Liver (tissue), 9 donors: ENCODE data around the gene ECI2. TPM values are rescaled to one million over a fixed set of nuclear protein-coding genes. Genes with fewer than 3 reads are reported as not detected.

Experiments used
- DNase-seq: peaks from one replicate; pipeline ENCODE4 v3.0.0-alpha.2; 2017; ENCODE audit warnings: low spot score
- H3K27ac ChIP-seq, 2 donors: one replicate each; pipeline ENCODE4 v1.7.0; 2013; ENCODE audit warnings: inconsistent platforms in 2 of 2, low read length in 2 of 2, control low read depth in 1 of 2, low read depth in 1 of 2, mild to moderate bottlenecking in 1 of 2
- H3K27me3 ChIP-seq, 4 donors: one replicate each; pipeline versions ENCODE4 v1.6.1 to v1.7.0; 2013; ENCODE audit warnings: low read length in 3 of 4, inconsistent platforms in 1 of 4, mild to moderate bottlenecking in 1 of 4, moderate library complexity in 1 of 4; ENCODE audit not compliant: control insufficient read depth in 4 of 4, insufficient read depth in 4 of 4
- H3K36me3 ChIP-seq, 4 donors: one replicate each; pipeline versions ENCODE4 v1.6.1 to v1.7.0; 2013; ENCODE audit warnings: low read length in 3 of 4, mild to moderate bottlenecking in 3 of 4, low read depth in 1 of 4, moderate library complexity in 1 of 4; ENCODE audit not compliant: control insufficient read depth in 4 of 4, insufficient read depth in 3 of 4
- H3K4me1 ChIP-seq, 4 donors: one replicate each; pipeline versions ENCODE4 v1.6.1 to v1.7.0; 2013; ENCODE audit warnings: low read length in 3 of 4, mild to moderate bottlenecking in 3 of 4, moderate library complexity in 1 of 4; ENCODE audit not compliant: control insufficient read depth in 4 of 4, insufficient read depth in 4 of 4
- H3K4me3 ChIP-seq, 3 donors: one replicate each; pipeline versions ENCODE4 v1.6.1 to v1.7.0; 2013; ENCODE audit warnings: low read length in 3 of 3, control low read depth in 1 of 3, low read depth in 1 of 3, mild to moderate bottlenecking in 1 of 3
- H3K9ac ChIP-seq, 2 donors: one replicate each; pipeline ENCODE4 v1.7.0; 2013; ENCODE audit warnings: low read length in 2 of 2, mild to moderate bottlenecking in 2 of 2, moderate library complexity in 2 of 2, control low read depth in 1 of 2, low read depth in 1 of 2
- H3K9me3 ChIP-seq, 4 donors: one replicate each; pipeline versions ENCODE4 v1.6.1 to v1.7.0; 2013; ENCODE audit warnings: low read length in 3 of 4; ENCODE audit not compliant: control insufficient read depth in 4 of 4
- EGR1 ChIP-seq, 2 donors: IDR thresholded peaks; 2 replicates each; pipeline ENCODE4 v1.6.1; 2016 to 2018; ENCODE audit warnings: antibody characterized with exemption in 2 of 2, low read depth in 2 of 2
- FOXA1 ChIP-seq: IDR thresholded peaks from 2 replicates; pipeline ENCODE4 v1.6.1; 2016; ENCODE audit warnings: antibody characterized with exemption
- FOXA2 ChIP-seq: IDR thresholded peaks from 2 replicates; pipeline ENCODE4 v1.6.1; 2016; ENCODE audit warnings: antibody characterized with exemption
- GABPA ChIP-seq, 2 donors: IDR thresholded peaks in 1 of 2; conservative IDR thresholded peaks in 1 of 2; 2 replicates each; pipeline ENCODE4 v1.6.1; 2016; ENCODE audit warnings: antibody characterized with exemption in 2 of 2, mild to moderate bottlenecking in 1 of 2, moderate library complexity in 1 of 2
- HNF4A ChIP-seq, 2 donors: conservative IDR thresholded peaks; 2 replicates each; pipeline ENCODE4 v1.6.1; 2016; ENCODE audit warnings: antibody characterized with exemption in 2 of 2, mild to moderate bottlenecking in 2 of 2
- HNF4G ChIP-seq: IDR thresholded peaks from 2 replicates; pipeline ENCODE4 v1.6.1; 2016; ENCODE audit warnings: antibody characterized with exemption
- JUND ChIP-seq, 2 donors: IDR thresholded peaks; 2 replicates each; pipeline ENCODE4 v1.6.1; 2016; ENCODE audit warnings: antibody characterized with exemption in 2 of 2
- NR2F2 ChIP-seq: IDR thresholded peaks from 2 replicates; pipeline ENCODE4 v1.6.1; 2016; ENCODE audit warnings: antibody characterized with exemption
- RAD21 ChIP-seq, 2 donors: IDR thresholded peaks; 2 replicates each; pipeline ENCODE4 v1.6.1; 2016; ENCODE audit warnings: antibody characterized with exemption in 2 of 2, mild to moderate bottlenecking in 2 of 2
- RXRA ChIP-seq, 2 donors: IDR thresholded peaks; 2 replicates each; pipeline ENCODE4 v1.6.1; 2017 to 2018; ENCODE audit warnings: antibody characterized with exemption in 2 of 2, mild to moderate bottlenecking in 1 of 2
- SP1 ChIP-seq: IDR thresholded peaks from 2 replicates; pipeline ENCODE4 v1.6.1; 2018; ENCODE audit warnings: antibody characterized with exemption, mild to moderate bottlenecking
- TAF1 ChIP-seq: conservative IDR thresholded peaks from 2 replicates; pipeline ENCODE4 v1.6.1; 2016; ENCODE audit warnings: antibody characterized with exemption, mild to moderate bottlenecking
- YY1 ChIP-seq: IDR thresholded peaks from 2 replicates; pipeline ENCODE4 v1.6.1; 2016; ENCODE audit warnings: antibody characterized with exemption, mild to moderate bottlenecking
- WGBS: extraction: QIAGEN DNeasy Blood & Tissue Kit; methylation state at CpG from one replicate; pipeline ENCODE4 v1.1.7; 2013; 5-methylcytosine and 5-hydroxymethylcytosine counted together
- polyA plus RNA-seq, 2 donors: library from polyadenylated mRNA; stranded (reverse) in 1 of 2; unstranded in 1 of 2; fragments of 200-250 nt in 1 of 2; fragments of >200 nt in 1 of 2; fragmentation: Nextera tagmentation in 1 of 2; extraction: Ambion mirVana in 1 of 2; gene quantifications; one replicate each; pipeline versions ENCODE4 v1.2.1 to v1.2.3, GENCODE V29; 2013 to 2015
- total RNA-seq, 2 donors: library from RNA; depleted of rRNA; stranded (reverse); fragments of >200 nt; gene quantifications; one replicate each; pipeline ENCODE4 v1.2.3, GENCODE V29; 2014
- TF ChIP-seq, protein P1 (sequence below): IDR thresholded peaks from 2 replicates; pipeline ENCODE4 v1.6.1; 2016; ENCODE audit warnings: antibody characterized with exemption, mild to moderate bottlenecking
- TF ChIP-seq, protein P2 (sequence below): IDR thresholded peaks from 2 replicates; pipeline ENCODE4 v1.6.1; 2016; ENCODE audit warnings: antibody characterized with exemption
- TF ChIP-seq, protein P3 (sequence below): IDR thresholded peaks from 2 replicates; pipeline ENCODE4 v1.6.1; 2016; ENCODE audit warnings: antibody characterized with exemption
- TF ChIP-seq, protein P4 (sequence below): fragments of 150-350 bp; IDR thresholded peaks from 2 replicates; pipeline ENCODE4 v1.5.1; 2017; ENCODE audit warnings: improper control_type of control experiment, low read depth, low read length; ENCODE audit not compliant: missing input control
- TF ChIP-seq, protein P5 (sequence below): IDR thresholded peaks from 2 replicates; pipeline ENCODE4 v1.6.1; 2016; ENCODE audit warnings: antibody characterized with exemption
- donor health status: healthy.
- donor health status: healthy.
- donor health status: healthy.
- donor health status: healthy.
- donor health status: healthy.

ECI2 gene
- total and polyA plus RNA-seq, 4 donors = 79.5 to 158 (median 126) TPM

DNA sequence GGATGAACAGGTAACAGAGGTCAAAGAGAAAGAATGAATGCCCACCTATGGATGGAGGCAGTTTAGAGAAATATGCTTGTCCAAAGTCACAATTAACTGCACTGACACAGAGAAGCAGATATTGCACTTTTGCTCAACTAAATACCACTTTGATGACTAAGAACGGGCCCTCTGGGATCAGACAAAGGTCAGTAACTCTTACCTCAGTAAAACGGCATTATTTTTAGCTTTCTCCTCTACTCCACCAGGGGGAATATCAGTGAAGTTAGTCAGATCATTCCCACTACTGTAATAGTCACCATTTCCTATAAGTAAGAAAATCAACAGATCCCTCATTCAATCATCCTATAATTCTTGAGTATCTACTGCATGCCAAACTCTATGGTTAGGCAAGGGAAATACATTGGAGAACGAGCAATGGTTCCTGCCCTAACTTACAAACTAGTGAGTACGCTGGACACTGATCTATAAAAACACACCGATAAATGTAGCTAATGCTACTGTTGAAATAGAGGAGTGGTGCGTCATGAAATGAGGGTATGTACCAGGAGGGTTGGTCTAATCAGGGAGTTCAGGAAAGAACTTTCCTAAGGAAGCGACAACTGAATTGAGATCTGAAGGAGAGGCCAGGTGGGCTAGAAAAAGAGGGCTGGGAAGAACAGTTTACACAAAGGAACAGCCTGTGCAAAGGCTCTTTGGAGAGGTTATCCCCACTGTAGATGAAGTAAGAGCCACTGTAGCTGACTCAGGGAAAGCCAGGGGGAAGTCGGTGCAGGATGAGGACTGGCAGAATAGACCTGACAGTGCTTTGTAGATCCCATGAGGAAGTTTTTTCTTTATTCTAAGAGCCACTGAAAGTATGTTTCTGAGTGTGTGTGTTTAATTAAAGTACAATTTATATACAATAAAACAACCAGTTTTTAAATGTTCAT, 9.2 kb downstream of the ECI2 start:
- no peak overlapping the region for H3K27ac ChIP-seq
- WGBS = 78% methylated on average over 8 of the region's 8 CpGs
- H3K4me3 ChIP-seq = no peak overlapping the region
- DNase-seq = no peak
- peaks cover 8 to 71% (median 62%) of the 10 kb centered on the region in 4 donors for H3K36me3 ChIP-seq
- H3K9ac ChIP-seq = no peak overlapping the region
- H3K27me3 ChIP-seq = no peaks in the 10 kb centered on the region
- H3K4me1 ChIP-seq = peaks cover 3 to 13% (median 10%) of the 10 kb centered on the region in 4 donors
- TF ChIP-seq HNF4A (conservative IDR thresholded peaks at IDR 0.05) = peak in 1 of 2 donors; percentile 50
- no peak for TF ChIP-seq YY1
- TF ChIP-seq, protein P1, sequence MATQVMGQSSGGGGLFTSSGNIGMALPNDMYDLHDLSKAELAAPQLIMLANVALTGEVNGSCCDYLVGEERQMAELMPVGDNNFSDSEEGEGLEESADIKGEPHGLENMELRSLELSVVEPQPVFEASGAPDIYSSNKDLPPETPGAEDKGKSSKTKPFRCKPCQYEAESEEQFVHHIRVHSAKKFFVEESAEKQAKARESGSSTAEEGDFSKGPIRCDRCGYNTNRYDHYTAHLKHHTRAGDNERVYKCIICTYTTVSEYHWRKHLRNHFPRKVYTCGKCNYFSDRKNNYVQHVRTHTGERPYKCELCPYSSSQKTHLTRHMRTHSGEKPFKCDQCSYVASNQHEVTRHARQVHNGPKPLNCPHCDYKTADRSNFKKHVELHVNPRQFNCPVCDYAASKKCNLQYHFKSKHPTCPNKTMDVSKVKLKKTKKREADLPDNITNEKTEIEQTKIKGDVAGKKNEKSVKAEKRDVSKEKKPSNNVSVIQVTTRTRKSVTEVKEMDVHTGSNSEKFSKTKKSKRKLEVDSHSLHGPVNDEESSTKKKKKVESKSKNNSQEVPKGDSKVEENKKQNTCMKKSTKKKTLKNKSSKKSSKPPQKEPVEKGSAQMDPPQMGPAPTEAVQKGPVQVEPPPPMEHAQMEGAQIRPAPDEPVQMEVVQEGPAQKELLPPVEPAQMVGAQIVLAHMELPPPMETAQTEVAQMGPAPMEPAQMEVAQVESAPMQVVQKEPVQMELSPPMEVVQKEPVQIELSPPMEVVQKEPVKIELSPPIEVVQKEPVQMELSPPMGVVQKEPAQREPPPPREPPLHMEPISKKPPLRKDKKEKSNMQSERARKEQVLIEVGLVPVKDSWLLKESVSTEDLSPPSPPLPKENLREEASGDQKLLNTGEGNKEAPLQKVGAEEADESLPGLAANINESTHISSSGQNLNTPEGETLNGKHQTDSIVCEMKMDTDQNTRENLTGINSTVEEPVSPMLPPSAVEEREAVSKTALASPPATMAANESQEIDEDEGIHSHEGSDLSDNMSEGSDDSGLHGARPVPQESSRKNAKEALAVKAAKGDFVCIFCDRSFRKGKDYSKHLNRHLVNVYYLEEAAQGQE = no peak
- no peak for TF ChIP-seq GABPA (IDR thresholded peaks at IDR 0.05 in 1 of 2, conservative IDR thresholded peaks at IDR 0.05 in 1 of 2)
- no peak for TF ChIP-seq FOXA1
- peak; percentile 54 to 56 for TF ChIP-seq RAD21 (IDR thresholded peaks at IDR 0.05)
- TF ChIP-seq, protein P2, sequence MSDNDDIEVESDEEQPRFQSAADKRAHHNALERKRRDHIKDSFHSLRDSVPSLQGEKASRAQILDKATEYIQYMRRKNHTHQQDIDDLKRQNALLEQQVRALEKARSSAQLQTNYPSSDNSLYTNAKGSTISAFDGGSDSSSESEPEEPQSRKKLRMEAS = no peak
- TF ChIP-seq TAF1 = no peak
- no peak for TF ChIP-seq EGR1 (IDR thresholded peaks at IDR 0.05; ENCODE audit: low read depth in 2 of 2)
- TF ChIP-seq HNF4G = no peak
- TF ChIP-seq, protein P3, sequence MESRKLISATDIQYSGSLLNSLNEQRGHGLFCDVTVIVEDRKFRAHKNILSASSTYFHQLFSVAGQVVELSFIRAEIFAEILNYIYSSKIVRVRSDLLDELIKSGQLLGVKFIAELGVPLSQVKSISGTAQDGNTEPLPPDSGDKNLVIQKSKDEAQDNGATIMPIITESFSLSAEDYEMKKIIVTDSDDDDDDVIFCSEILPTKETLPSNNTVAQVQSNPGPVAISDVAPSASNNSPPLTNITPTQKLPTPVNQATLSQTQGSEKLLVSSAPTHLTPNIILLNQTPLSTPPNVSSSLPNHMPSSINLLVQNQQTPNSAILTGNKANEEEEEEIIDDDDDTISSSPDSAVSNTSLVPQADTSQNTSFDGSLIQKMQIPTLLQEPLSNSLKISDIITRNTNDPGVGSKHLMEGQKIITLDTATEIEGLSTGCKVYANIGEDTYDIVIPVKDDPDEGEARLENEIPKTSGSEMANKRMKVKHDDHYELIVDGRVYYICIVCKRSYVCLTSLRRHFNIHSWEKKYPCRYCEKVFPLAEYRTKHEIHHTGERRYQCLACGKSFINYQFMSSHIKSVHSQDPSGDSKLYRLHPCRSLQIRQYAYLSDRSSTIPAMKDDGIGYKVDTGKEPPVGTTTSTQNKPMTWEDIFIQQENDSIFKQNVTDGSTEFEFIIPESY = no peak
- peak; percentile 51 to 71 for TF ChIP-seq RXRA (IDR thresholded peaks at IDR 0.05)
- TF ChIP-seq JUND (IDR thresholded peaks at IDR 0.05) = peak; percentile 59 to 76
- TF ChIP-seq FOXA2 = no peak
- TF ChIP-seq NR2F2 = no peak
- TF ChIP-seq, protein P4, sequence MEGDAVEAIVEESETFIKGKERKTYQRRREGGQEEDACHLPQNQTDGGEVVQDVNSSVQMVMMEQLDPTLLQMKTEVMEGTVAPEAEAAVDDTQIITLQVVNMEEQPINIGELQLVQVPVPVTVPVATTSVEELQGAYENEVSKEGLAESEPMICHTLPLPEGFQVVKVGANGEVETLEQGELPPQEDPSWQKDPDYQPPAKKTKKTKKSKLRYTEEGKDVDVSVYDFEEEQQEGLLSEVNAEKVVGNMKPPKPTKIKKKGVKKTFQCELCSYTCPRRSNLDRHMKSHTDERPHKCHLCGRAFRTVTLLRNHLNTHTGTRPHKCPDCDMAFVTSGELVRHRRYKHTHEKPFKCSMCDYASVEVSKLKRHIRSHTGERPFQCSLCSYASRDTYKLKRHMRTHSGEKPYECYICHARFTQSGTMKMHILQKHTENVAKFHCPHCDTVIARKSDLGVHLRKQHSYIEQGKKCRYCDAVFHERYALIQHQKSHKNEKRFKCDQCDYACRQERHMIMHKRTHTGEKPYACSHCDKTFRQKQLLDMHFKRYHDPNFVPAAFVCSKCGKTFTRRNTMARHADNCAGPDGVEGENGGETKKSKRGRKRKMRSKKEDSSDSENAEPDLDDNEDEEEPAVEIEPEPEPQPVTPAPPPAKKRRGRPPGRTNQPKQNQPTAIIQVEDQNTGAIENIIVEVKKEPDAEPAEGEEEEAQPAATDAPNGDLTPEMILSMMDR = peak; percentile 36
- TF ChIP-seq, protein P5, sequence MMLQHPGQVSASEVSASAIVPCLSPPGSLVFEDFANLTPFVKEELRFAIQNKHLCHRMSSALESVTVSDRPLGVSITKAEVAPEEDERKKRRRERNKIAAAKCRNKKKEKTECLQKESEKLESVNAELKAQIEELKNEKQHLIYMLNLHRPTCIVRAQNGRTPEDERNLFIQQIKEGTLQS = peak; percentile 65
- peak; percentile 11 for TF ChIP-seq SP1
- H3K9me3 ChIP-seq = no peaks in the 10 kb centered on the region
